Measurements from ENCODE around the gene KRTAP20-4. TPM values are rescaled to one million over a fixed set of nuclear protein-coding genes. Genes with fewer than 3 reads are reported as not detected.

The KRTAP20-4 gene
- not detected for total RNA-seq

GRCh38 chr21:30620522-30620921, at the start of gene KRTAP20-4:
TSS of gene KRTAP20-4 (plus strand) at chr21:30620627.
- Histone ChIP-seq H3K4me3 (no peak within 1 kb of the TSS), H3K27me3 (no peaks in the 10 kb centered on the region), H3K4me1 (no peaks in the 10 kb centered on the region), H3K9ac (ENCODE audit: low read depth in 2 of 2, low read length in 2 of 2) (no peak within 1 kb of the TSS), H3K9me3 (no peaks in the 10 kb centered on the region), H3K36me3 (no peaks in the 10 kb centered on the region), H3K27ac (no peak within 1 kb of the TSS)
- no peak for TF ChIP-seq CTCF (IDR thresholded peaks at IDR 0.05)
- intact Hi-C loops (cut with DNase I) = no loop called here
- DNase-seq = no peak

GRCh38 chr21:30577766-30578165, 42.7 kb upstream of the KRTAP20-4 start:
- intact Hi-C loops (cut with DNase I) = no loop called here
- Histone ChIP-seq H3K9ac (ENCODE audit: low read depth in 2 of 2, low read length in 2 of 2) (no peak overlapping the region), H3K36me3 (no peaks in the 10 kb centered on the region)

GRCh38 chr21:30579346-30579745, 41.1 kb upstream of the KRTAP20-4 start:
- DNase-seq = no peak
- H3K27me3 ChIP-seq = no peaks in the 10 kb centered on the region
- TF ChIP-seq CTCF (IDR thresholded peaks at IDR 0.05) = no peak
- H3K36me3 ChIP-seq = no peaks in the 10 kb centered on the region
- H3K9me3 ChIP-seq = no peaks in the 10 kb centered on the region
- H3K4me3 ChIP-seq = no peak overlapping the region
- intact Hi-C loops (cut with DNase I) = no loop called here
- H3K27ac ChIP-seq = no peak overlapping the region
- H3K9ac ChIP-seq (ENCODE audit: low read depth in 2 of 2, low read length in 2 of 2) = no peak overlapping the region
- no peaks in the 10 kb centered on the region for H3K4me1 ChIP-seq

More at GRCh38 chr21:30577766-30578165, 42.7 kb upstream of the KRTAP20-4 start:
- DNase-seq = no peak
- no peak for TF ChIP-seq CTCF (IDR thresholded peaks at IDR 0.05)
- Histone ChIP-seq H3K27ac (no peak overlapping the region), H3K27me3 (no peaks in the 10 kb centered on the region), H3K9me3 (no peaks in the 10 kb centered on the region), H3K4me1 (no peaks in the 10 kb centered on the region), H3K4me3 (no peak overlapping the region)

GRCh38 chr21:30580132-30580531, 40.3 kb upstream of the KRTAP20-4 start:
- H3K9me3 ChIP-seq = no peaks in the 10 kb centered on the region
- no peak for TF ChIP-seq CTCF (IDR thresholded peaks at IDR 0.05)
- intact Hi-C loops (cut with DNase I) = no loop called here
- H3K4me1 ChIP-seq = no peaks in the 10 kb centered on the region
- H3K27ac ChIP-seq = no peak overlapping the region
- H3K27me3 ChIP-seq = no peaks in the 10 kb centered on the region
- no peak overlapping the region for H3K4me3 ChIP-seq
- no peak for DNase-seq
- H3K9ac ChIP-seq (ENCODE audit: low read depth in 2 of 2, low read length in 2 of 2) = no peak overlapping the region
- H3K36me3 ChIP-seq = no peaks in the 10 kb centered on the region

- no peak for TF ChIP-seq CTCF (IDR thresholded peaks at IDR 0.05)
- H3K36me3 ChIP-seq = no peaks in the 10 kb centered on the region
- no peak overlapping the region for H3K4me3 ChIP-seq
- no peaks in the 10 kb centered on the region for H3K27me3 ChIP-seq
- H3K9me3 ChIP-seq = no peaks in the 10 kb centered on the region
- no peak for DNase-seq
- no peaks in the 10 kb centered on the region for H3K4me1 ChIP-seq
- H3K9ac ChIP-seq (ENCODE audit: low read depth in 2 of 2, low read length in 2 of 2) = no peak overlapping the region
- intact Hi-C loops (cut with DNase I) = no loop called here
- no peak overlapping the region for H3K27ac ChIP-seq
Observed at GRCh38 chr21:30582870-30583269, 37.6 kb upstream of the KRTAP20-4 start.

GRCh38 chr21:30590297-30590696, 30.1 kb upstream of the KRTAP20-4 start, which contains the start of gene KRTAP22-2:
TSS of gene KRTAP22-2 (minus strand) at chr21:30590397.
- Histone ChIP-seq H3K36me3 (no peaks in the 10 kb centered on the region), H3K4me1 (no peaks in the 10 kb centered on the region), H3K27ac (no peak within 1 kb of the TSS), H3K4me3 (no peak within 1 kb of the TSS), H3K9ac (ENCODE audit: low read depth in 2 of 2, low read length in 2 of 2) (no peak within 1 kb of the TSS), H3K9me3 (no peaks in the 10 kb centered on the region), H3K27me3 (no peaks in the 10 kb centered on the region)
- intact Hi-C loops (cut with DNase I) = no loop called here
- DNase-seq = no peak
- TF ChIP-seq CTCF (IDR thresholded peaks at IDR 0.05) = no peak
